Measurements from ENCODE around the gene SLC25A44.

The SLC25A44 gene

DNA sequence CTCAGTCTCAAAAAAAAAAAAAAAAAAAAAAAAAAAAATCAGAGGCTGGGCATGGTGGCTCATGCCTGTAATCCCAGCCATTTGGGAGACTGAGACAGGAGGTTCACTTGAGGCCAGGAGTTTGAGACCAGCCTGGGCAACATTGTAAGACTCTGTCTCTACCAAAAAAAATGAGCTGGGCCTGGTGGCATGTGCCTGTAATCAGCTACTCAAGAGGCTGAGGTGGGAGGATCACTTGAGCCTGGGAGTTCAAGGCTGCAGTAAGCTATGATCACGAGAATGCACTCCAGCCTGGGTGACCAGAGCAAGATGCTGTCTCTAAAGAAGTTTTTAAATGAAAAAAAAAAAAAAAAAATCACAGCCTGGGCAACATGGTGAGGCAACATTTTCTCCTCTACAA lies 30.2 kb upstream of the SLC25A44 start:
- no peak for DNase-seq (ENCODE audit: extremely low read depth, low read depth)
- no peak overlapping the region for H3K4me3 ChIP-seq (replicated peaks; ENCODE audit: low read depth, low read length)
- TF ChIP-seq, protein P1, sequence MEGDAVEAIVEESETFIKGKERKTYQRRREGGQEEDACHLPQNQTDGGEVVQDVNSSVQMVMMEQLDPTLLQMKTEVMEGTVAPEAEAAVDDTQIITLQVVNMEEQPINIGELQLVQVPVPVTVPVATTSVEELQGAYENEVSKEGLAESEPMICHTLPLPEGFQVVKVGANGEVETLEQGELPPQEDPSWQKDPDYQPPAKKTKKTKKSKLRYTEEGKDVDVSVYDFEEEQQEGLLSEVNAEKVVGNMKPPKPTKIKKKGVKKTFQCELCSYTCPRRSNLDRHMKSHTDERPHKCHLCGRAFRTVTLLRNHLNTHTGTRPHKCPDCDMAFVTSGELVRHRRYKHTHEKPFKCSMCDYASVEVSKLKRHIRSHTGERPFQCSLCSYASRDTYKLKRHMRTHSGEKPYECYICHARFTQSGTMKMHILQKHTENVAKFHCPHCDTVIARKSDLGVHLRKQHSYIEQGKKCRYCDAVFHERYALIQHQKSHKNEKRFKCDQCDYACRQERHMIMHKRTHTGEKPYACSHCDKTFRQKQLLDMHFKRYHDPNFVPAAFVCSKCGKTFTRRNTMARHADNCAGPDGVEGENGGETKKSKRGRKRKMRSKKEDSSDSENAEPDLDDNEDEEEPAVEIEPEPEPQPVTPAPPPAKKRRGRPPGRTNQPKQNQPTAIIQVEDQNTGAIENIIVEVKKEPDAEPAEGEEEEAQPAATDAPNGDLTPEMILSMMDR (IDR thresholded peaks at IDR 0.05; ENCODE audit: low read depth, low read length, missing control alignments), result no peak

DNA sequence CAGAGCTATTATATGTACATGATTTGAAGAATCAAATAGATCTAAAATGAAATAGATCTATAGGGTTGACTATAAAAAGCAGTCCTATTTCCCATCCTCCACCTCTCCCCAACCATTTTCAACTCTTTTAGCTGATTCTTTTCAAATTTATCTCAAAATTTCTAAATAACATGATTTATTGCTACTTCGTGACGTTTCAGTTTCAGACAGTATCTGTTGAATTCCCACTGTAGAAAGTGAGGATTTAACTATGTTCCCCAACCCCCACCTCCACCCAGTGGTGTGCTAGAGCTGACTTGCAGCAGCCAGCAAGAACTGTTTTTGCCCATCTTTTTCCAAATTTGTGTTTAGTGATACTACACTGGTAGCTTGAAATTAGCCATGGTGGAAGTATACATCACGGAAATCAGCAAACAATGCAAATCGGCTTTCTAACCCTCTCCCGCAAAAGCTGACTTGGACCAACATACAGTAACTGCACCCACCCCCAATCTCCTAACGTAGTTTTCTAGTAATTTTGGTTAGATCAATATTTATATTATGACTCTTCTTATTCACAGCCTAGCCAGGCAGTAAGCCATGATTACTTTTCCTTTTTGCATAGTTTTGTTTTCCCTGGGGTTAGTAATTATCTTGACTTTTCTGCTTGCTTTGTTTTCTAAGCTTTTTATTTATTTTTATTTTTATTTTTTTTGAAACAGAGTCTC lies 29.6 kb upstream of the SLC25A44 start:
- no peak overlapping the region for H3K4me3 ChIP-seq (replicated peaks; ENCODE audit: low read depth, low read length)
- TF ChIP-seq, protein P1 (IDR thresholded peaks at IDR 0.05; ENCODE audit: low read depth, low read length, missing control alignments), result no peak
- DNase-seq (ENCODE audit: extremely low read depth, low read depth), result no peak

DNA sequence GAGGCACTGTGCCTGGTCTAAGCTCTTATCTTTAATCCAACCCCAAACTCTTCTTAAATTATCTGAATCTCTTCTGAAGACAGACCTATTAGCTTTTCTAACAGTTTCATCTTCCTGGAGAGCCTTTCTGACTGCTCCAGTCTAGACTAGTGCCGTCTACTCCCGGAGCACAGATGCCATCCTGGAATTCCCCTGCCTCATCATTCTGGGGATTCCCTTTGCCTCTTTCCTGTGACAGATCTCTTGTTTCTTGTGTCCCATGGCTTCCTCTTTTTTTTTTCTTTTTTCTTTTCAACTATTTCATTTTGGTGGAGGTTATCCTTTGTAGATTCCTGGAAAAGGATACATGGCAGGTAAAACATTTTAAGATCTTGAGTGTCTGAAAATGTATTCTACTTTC lies 28.8 kb upstream of the SLC25A44 start:
- H3K4me3 ChIP-seq (replicated peaks; ENCODE audit: low read depth, low read length), result no peak overlapping the region
- TF ChIP-seq, protein P1 (IDR thresholded peaks at IDR 0.05; ENCODE audit: low read depth, low read length, missing control alignments), result no peak
- DNase-seq (ENCODE audit: extremely low read depth, low read depth), result no peak

- TF ChIP-seq, protein P1 (IDR thresholded peaks at IDR 0.05; ENCODE audit: low read depth, low read length, missing control alignments), result no peak
- H3K4me3 ChIP-seq (replicated peaks; ENCODE audit: low read depth, low read length), result no peak overlapping the region
- no peak for DNase-seq (ENCODE audit: extremely low read depth, low read depth)
These were observed 26.4 kb upstream of the SLC25A44 start for GRCh38 chr1:156167536-156167935.

DNA sequence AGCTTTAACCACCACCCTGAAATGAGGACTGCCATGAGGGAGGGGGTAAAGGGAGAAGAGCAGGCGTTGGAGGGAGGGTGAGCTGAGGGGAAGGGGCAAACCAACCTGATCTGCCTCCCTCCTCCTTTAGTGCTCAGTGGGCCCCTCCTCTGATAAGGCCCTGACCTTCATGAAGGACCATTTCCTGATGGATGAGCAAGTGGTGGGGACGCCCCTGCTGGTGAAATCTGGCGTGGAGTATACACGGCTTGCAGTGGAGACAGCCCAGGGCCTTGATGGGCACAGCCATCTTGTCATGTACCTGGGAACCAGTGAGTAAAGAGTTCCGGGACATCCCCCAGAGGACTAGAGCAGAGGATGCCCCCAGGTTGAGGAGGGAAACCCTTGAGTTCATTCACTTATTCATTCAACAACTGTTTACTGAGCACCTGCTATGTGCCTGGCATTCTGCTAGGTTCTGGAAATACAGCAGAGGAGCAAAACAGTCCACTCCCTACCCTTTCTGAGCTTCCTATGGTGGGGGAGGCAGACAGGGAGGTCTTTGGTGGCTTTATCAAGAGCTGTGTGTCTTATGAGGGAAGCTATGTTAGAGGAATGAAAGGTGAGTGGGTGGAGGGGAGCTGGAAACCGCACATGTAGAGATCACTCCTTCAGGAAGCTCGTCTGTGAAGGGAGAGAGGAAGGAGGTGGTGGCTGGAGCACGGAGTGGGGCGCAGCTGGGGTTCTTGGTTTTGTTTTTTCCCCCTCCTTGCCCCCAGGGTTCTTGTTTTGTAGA lies 21.0 kb upstream of the SLC25A44 start:
- DNase-seq (ENCODE audit: extremely low read depth, low read depth), result no peak
- TF ChIP-seq, protein P1 (IDR thresholded peaks at IDR 0.05; ENCODE audit: low read depth, low read length, missing control alignments), result no peak
- H3K4me3 ChIP-seq (replicated peaks; ENCODE audit: low read depth, low read length), result no peak overlapping the region

DNA sequence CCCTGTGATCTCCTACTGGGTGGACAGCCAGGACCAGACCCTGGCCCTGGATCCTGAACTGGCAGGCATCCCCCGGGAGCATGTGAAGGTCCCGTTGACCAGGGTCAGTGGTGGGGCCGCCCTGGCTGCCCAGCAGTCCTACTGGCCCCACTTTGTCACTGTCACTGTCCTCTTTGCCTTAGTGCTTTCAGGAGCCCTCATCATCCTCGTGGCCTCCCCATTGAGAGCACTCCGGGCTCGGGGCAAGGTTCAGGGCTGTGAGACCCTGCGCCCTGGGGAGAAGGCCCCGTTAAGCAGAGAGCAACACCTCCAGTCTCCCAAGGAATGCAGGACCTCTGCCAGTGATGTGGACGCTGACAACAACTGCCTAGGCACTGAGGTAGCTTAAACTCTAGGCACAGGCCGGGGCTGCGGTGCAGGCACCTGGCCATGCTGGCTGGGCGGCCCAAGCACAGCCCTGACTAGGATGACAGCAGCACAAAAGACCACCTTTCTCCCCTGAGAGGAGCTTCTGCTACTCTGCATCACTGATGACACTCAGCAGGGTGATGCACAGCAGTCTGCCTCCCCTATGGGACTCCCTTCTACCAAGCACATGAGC lies 17.2 kb upstream of the SLC25A44 start:
- TF ChIP-seq, protein P1 (IDR thresholded peaks at IDR 0.05; ENCODE audit: low read depth, low read length, missing control alignments), result no peak
- DNase-seq (ENCODE audit: extremely low read depth, low read depth), result no peak
- H3K4me3 ChIP-seq (replicated peaks; ENCODE audit: low read depth, low read length), result no peak overlapping the region

All from HFF-Myc (cell line).